K562 (cell line): ENCODE results near the gene BICDL1. TPM values are rescaled to one million over a fixed set of nuclear protein-coding genes. Genes with fewer than 3 reads are reported as not detected.

Experiments
- ATAC-seq: fragments of 200-7000 bp; cut with Tn5 transposase; 3 replicates; pipeline ENCODE4 v1.9.1; 2020; ENCODE audit warnings: moderate library complexity
- BruUV-seq: library from RNA; stranded (reverse); fragments of 400-500 nt; replicated peaks from 2 replicates; lab custom pipeline; 2021; lab: Mats Ljungman, UMichigan
- CTCF ChIA-PET: fragments of 300-600 bp; formaldehyde crosslinking; extraction: SDS; loops from one replicate; lab custom pipeline; 2021; ENCODE audit warnings: low intra/inter-chr PET ratio; lab: Yijun Ruan, JAX
- POLR2A ChIA-PET: fragments of 300-600, 350-650 bp; sonication (Branson Sonifier 250); formaldehyde crosslinking; extraction: SDS; loops from one replicate; lab custom pipeline; 2021; ENCODE audit warnings: antibody characterized with exemption, inconsistent platforms; lab: Yijun Ruan, JAX
- DNase-seq, 4 experiments: peaks; one replicate each; pipeline versions ENCODE4 v3.0.0 to v3.0.0-alpha.2; 2011 to 2018; ENCODE audit warnings: low spot score in 3 of 4, mixed read lengths in 3 of 4; ENCODE audit errors: extremely low read depth in 1 of 4
- FAIRE-seq: peaks from 2 replicates; lab custom pipeline; 2011; peaks lifted over from hg19 to GRCh38; lab: Jason Lieb, UNC
- H2AFZ ChIP-seq: 2 replicates; pipeline ENCODE4 v1.6.0; 2011; ENCODE audit warnings: low read depth, low read length, control low read depth, inconsistent platforms
- H3K27ac ChIP-seq: fragments of 200-600 bp; 3 replicates; pipeline ENCODE4 v1.8.0; 2011; ENCODE audit warnings: low read depth, mild to moderate bottlenecking, control low read depth, inconsistent platforms, low read length, moderate library complexity, mixed read lengths; ENCODE audit errors: extremely low read depth
- H3K27me3 ChIP-seq, 2 experiments: fragments of 300-600 bp in 1 of 2; 2 replicates in 1 of 2; 3 replicates in 1 of 2; pipeline versions ENCODE4 v1.6.0 to v1.8.0; 2011; ENCODE audit warnings: inconsistent platforms in 2 of 2, low read length in 2 of 2, mild to moderate bottlenecking in 1 of 2, mixed read lengths in 1 of 2, moderate library complexity in 1 of 2; ENCODE audit not compliant: control insufficient read depth in 2 of 2, insufficient read depth in 2 of 2
- H3K36me3 ChIP-seq: fragments of 300-600 bp; 3 replicates; pipeline ENCODE4 v1.8.0; 2011; ENCODE audit warnings: mild to moderate bottlenecking, low read length, inconsistent platforms; ENCODE audit not compliant: control insufficient read depth, insufficient read depth
- H3K4me1 ChIP-seq, 2 experiments: fragments of 200-600 bp in 1 of 2; replicated peaks in 1 of 2; 2 replicates in 1 of 2; 3 replicates in 1 of 2; pipeline versions ENCODE4 v1.5.1 to v1.8.0; 2011; ENCODE audit warnings: inconsistent platforms in 2 of 2, low read length in 2 of 2, mild to moderate bottlenecking in 1 of 2, mixed read lengths in 1 of 2, moderate library complexity in 1 of 2; ENCODE audit not compliant: control insufficient read depth in 2 of 2, insufficient read depth in 2 of 2
- H3K4me2 ChIP-seq: 2 replicates; pipeline ENCODE4 v1.6.1; 2011; ENCODE audit warnings: low read length, control low read depth, inconsistent platforms, mixed read lengths; ENCODE audit not compliant: insufficient read depth
- H3K4me3 ChIP-seq: fragments of 200-600 bp; sonication (generic), shearing (Covaris generic); 2 replicates; pipeline ENCODE4 v1.5.1; 2016; ENCODE audit warnings: control low read depth, inconsistent platforms
- H3K79me2 ChIP-seq: fragments of 200-600 bp; 3 replicates; pipeline ENCODE4 v1.8.0; 2011; ENCODE audit warnings: low read length, inconsistent platforms; ENCODE audit not compliant: control insufficient read depth, insufficient read depth
- H3K9ac ChIP-seq, 2 experiments: 2 replicates each; pipeline versions ENCODE4 v1.6.0 to v1.6.1; 2011; ENCODE audit warnings: low read depth in 2 of 2, low read length in 2 of 2, control low read depth in 1 of 2, inconsistent platforms in 1 of 2, mild to moderate bottlenecking in 1 of 2, mixed read lengths in 1 of 2; ENCODE audit not compliant: insufficient read depth in 1 of 2
- H3K9me1 ChIP-seq: one replicate; pipeline ENCODE4 v1.6.0; 2011; ENCODE audit warnings: inconsistent platforms, mild to moderate bottlenecking, low read length, moderate library complexity; ENCODE audit not compliant: control insufficient read depth, insufficient read depth
- H3K9me3 ChIP-seq: replicated peaks from 2 replicates; pipeline ENCODE4 v1.5.1; 2011; ENCODE audit warnings: low read depth, low read length, inconsistent platforms; ENCODE audit not compliant: control insufficient read depth, insufficient read depth
- H4K20me1 ChIP-seq: replicated peaks from 2 replicates; pipeline ENCODE4 v1.6.1; 2011; ENCODE audit warnings: low read length, inconsistent platforms, mixed read lengths; ENCODE audit not compliant: control insufficient read depth, insufficient read depth
- BCOR ChIP-seq: fragments of 450-650 bp; IDR thresholded peaks from 2 replicates; pipeline ENCODE4 v1.6.1; 2016
- CHD4 ChIP-seq: fragments of 200-600 bp; sonication (generic); IDR thresholded peaks from 3 replicates; pipeline ENCODE4 v1.6.1; 2012; ENCODE audit warnings: low read depth, mild to moderate bottlenecking, mixed read lengths, low read length, inconsistent platforms; ENCODE audit not compliant: insufficient read depth, insufficient replicate concordance, poor library complexity, severe bottlenecking
- HDAC6 ChIP-seq: IDR thresholded peaks from 2 replicates; pipeline ENCODE4 v1.6.1; 2012; ENCODE audit warnings: low read depth, mild to moderate bottlenecking, control low read depth, inconsistent platforms, low read length, moderate library complexity
- MCM5 ChIP-seq: fragments of 450-650 bp; IDR thresholded peaks from 2 replicates; pipeline ENCODE4 v1.6.1; 2016; ENCODE audit warnings: low read depth
- RBM15 ChIP-seq: fragments of 200-400 bp; formaldehyde crosslinking; IDR thresholded peaks from 2 replicates; pipeline ENCODE4 v1.6.1; 2018; ENCODE audit warnings: mild to moderate bottlenecking, low read length, moderate library complexity; ENCODE audit not compliant: insufficient read depth
- RBM39 ChIP-seq: fragments of 200-400 bp; formaldehyde crosslinking; optimal IDR thresholded peaks from 2 replicates; pipeline ENCODE3; 2018; ENCODE audit warnings: low read depth, low read length
- SNIP1 ChIP-seq: fragments of 450-650 bp; IDR thresholded peaks from 2 replicates; pipeline ENCODE4 v1.7.1; 2017; ENCODE audit warnings: low read depth, mild to moderate bottlenecking
- TCF7L2 ChIP-seq: fragments of 150-350 bp; IDR thresholded peaks from 2 replicates; pipeline ENCODE4 v1.6.1; 2016; ENCODE audit warnings: low read depth, mild to moderate bottlenecking, low read length, moderate library complexity
- ZNF175 ChIP-seq: fragments of 200-800 bp; sonication (Bioruptor generic); IDR thresholded peaks from 2 replicates; pipeline ENCODE4 v1.6.1; 2016; ENCODE audit warnings: low read depth, mild to moderate bottlenecking, missing genetic modification characterization, missing compliant biosample characterization
- ZNF444 ChIP-seq: fragments of 250-450 bp; sonication (Bioruptor Pico); IDR thresholded peaks from 2 replicates; pipeline ENCODE4 v1.4.0; 2020; ENCODE audit warnings: mild to moderate bottlenecking, moderate library complexity
- WGBS: fragments of 100-300 bp; shearing (Covaris generic); methylation state at CpG from one replicate; pipeline ENCODE4 v1.1.6; 2016; ENCODE audit warnings: low coverage, mixed read lengths; ENCODE audit not compliant: insufficient coverage; ENCODE audit errors: missing lambda C conversion rate; 5-methylcytosine and 5-hydroxymethylcytosine counted together
- in situ Hi-C: fragments of 300-500 bp; cut with MboI; formaldehyde crosslinking; loops from 4 replicates; pipeline ENCODE4 v1.15.0; 2018; ENCODE audit warnings: inconsistent platforms, mixed read lengths
- intact Hi-C: fragments of 100-400 bp; cut with micrococcal nuclease; formaldehyde crosslinking; loops from 2 replicates; pipeline ENCODE4 v1.14.2; 2022
- polyA plus RNA-seq, 8 experiments: library from polyadenylated mRNA; depleted of rRNA in 4 of 8; stranded (reverse) in 5 of 8; unstranded in 3 of 8; fragments of >200 nt; fragmentation: Nextera tagmentation in 2 of 8; fragmentation: Illumina TruSeq in 1 of 8; extraction: Ambion mirVana in 2 of 8; extraction: Trizol in 1 of 8; gene quantifications; 2 replicates each; pipeline versions ENCODE4 v1.2.1 to v1.2.3, GENCODE V29; 2011 to 2014; ENCODE audit warnings: inconsistent platforms in 1 of 8, missing spikeins in 1 of 8
- total RNA-seq, 7 experiments: library from RNA; depleted of rRNA in 6 of 7; stranded (reverse); fragments of >200 nt in 6 of 7; fragmentation: Illumina TruSeq in 2 of 7; extraction: Trizol in 2 of 7; gene quantifications; 2 replicates each; pipeline versions ENCODE4 v1.2.1 to v1.2.3, GENCODE V29; 2011 to 2021; ENCODE audit warnings: low replicate concordance in 1 of 7
- TF ChIP-seq, protein P1 (sequence below): fragments of 250-450 bp; sonication (Bioruptor Pico); IDR thresholded peaks from 2 replicates; pipeline ENCODE4 v1.8.0; 2021; ENCODE audit warnings: moderate library complexity, mild to moderate bottlenecking, inconsistent platforms
- TF ChIP-seq, protein P2 (sequence below): sonication (generic); formaldehyde crosslinking; IDR thresholded peaks from 2 replicates; pipeline ENCODE4 v1.4.0; 2020; ENCODE audit warnings: mild to moderate bottlenecking, missing genetic modification reagents
- TF ChIP-seq, protein P3 (sequence below): fragments of 450-650 bp; IDR thresholded peaks from 2 replicates; pipeline ENCODE4 v1.6.1; 2017; ENCODE audit warnings: antibody characterized with exemption, mild to moderate bottlenecking
- TF ChIP-seq, protein P4 (sequence below): IDR thresholded peaks from 2 replicates; pipeline ENCODE4 v1.6.1; 2012; ENCODE audit warnings: low read depth, low read length, improper control_type of control experiment, borderline replicate concordance

The BICDL1 gene
- total and polyA plus RNA-seq, 9 of the 15 experiments (the other 6 are each of a cell fraction or from before 2014, with no cell fraction given) = 0.06 to 2.0 (median 0.58) TPM

DNA sequence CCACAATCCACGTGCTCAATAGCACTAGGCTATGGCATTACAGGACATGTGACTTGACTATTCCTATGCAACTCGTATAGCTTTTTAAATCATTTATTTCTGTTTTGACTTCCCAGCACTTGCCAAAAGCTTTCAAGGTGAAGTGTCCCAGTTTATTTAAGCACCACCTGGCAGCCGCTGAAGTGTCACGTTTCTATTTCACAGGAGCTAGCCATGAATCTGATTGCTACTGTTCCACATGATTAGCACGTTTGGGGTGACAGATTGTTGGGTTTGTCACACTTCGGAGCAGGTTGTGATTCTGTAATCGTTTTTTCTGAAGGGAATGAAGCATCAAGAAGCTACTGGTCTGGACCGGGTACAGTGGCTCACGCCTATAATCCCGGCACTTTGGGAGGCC lies 39.9 kb upstream of the BICDL1 start (continued):
- no peak for TF ChIP-seq MCM5
- TF ChIP-seq BCOR = no peak
- TF ChIP-seq, protein P1, sequence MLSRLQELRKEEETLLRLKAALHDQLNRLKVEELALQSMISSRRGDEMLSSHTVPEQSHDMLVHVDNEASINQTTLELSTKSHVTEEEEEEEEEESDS (CRISPR knock-in tag) = no peak
- no peak for TF ChIP-seq CHD4
- TF ChIP-seq HDAC6 = no peak
- TF ChIP-seq, protein P2, sequence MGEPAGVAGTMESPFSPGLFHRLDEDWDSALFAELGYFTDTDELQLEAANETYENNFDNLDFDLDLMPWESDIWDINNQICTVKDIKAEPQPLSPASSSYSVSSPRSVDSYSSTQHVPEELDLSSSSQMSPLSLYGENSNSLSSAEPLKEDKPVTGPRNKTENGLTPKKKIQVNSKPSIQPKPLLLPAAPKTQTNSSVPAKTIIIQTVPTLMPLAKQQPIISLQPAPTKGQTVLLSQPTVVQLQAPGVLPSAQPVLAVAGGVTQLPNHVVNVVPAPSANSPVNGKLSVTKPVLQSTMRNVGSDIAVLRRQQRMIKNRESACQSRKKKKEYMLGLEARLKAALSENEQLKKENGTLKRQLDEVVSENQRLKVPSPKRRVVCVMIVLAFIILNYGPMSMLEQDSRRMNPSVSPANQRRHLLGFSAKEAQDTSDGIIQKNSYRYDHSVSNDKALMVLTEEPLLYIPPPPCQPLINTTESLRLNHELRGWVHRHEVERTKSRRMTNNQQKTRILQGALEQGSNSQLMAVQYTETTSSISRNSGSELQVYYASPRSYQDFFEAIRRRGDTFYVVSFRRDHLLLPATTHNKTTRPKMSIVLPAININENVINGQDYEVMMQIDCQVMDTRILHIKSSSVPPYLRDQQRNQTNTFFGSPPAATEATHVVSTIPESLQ (CRISPR knock-in tag) = no peak
- TF ChIP-seq RBM15 = no peak
- no peak for TF ChIP-seq RBM39
- TF ChIP-seq, all 486 proteins: peak for 0

DNA sequence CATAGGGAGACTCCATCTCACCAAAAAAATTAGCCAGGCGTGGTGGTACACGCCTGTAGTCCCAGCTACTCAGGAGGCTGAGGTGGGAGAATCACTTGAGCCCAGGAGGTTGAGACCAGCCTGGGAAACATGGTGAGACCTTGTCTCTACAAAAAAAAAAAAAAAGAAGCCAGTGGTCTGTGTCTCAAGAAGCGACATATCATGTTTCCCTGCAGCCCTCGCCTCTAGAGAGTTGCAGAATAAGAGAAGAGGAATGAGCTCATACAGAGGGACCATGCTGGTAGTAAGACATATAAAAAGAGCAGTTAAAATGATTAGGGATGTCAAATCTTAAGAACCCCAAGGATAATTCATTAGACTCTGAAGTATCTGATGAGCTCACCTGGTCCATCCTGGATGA lies 39.4 kb upstream of the BICDL1 start:
- Histone ChIP-seq H2AFZ (no peak overlapping the region), H3K4me2 (no peak overlapping the region), H3K4me3 (no peak overlapping the region), H3K9ac (no peak overlapping the region), H3K27ac (no peak overlapping the region), H3K9me1 (no peaks in the 10 kb centered on the region), H3K79me2 (no peaks in the 10 kb centered on the region), H3K36me3 (no peaks in the 10 kb centered on the region), H4K20me1 (no peaks in the 10 kb centered on the region), H3K9me3 (no peaks in the 10 kb centered on the region), H3K27me3 (peaks cover 9 to 22% of the 10 kb centered on the region in 2 experiments), H3K4me1 (no peaks in the 10 kb centered on the region)
- ChIA-PET POLR2A (interaction anchor here (0.9 to 1.3 kb wide), 2 partner anchors 12 to 17 kb away, joined by 3 read pairs; no protein-coding TSS in a partner anchor), CTCF (no interaction called here)
- in situ Hi-C loops (no loop called here), intact Hi-C loops (no loop called here)
- no TSS peak for BruUV-seq
- no peak for DNase-seq
- ATAC-seq = no peak
- WGBS = 0% methylated on average over 4 of the region's 4 CpGs
- FAIRE-seq = no peak
- TF ChIP-seq, protein P3, sequence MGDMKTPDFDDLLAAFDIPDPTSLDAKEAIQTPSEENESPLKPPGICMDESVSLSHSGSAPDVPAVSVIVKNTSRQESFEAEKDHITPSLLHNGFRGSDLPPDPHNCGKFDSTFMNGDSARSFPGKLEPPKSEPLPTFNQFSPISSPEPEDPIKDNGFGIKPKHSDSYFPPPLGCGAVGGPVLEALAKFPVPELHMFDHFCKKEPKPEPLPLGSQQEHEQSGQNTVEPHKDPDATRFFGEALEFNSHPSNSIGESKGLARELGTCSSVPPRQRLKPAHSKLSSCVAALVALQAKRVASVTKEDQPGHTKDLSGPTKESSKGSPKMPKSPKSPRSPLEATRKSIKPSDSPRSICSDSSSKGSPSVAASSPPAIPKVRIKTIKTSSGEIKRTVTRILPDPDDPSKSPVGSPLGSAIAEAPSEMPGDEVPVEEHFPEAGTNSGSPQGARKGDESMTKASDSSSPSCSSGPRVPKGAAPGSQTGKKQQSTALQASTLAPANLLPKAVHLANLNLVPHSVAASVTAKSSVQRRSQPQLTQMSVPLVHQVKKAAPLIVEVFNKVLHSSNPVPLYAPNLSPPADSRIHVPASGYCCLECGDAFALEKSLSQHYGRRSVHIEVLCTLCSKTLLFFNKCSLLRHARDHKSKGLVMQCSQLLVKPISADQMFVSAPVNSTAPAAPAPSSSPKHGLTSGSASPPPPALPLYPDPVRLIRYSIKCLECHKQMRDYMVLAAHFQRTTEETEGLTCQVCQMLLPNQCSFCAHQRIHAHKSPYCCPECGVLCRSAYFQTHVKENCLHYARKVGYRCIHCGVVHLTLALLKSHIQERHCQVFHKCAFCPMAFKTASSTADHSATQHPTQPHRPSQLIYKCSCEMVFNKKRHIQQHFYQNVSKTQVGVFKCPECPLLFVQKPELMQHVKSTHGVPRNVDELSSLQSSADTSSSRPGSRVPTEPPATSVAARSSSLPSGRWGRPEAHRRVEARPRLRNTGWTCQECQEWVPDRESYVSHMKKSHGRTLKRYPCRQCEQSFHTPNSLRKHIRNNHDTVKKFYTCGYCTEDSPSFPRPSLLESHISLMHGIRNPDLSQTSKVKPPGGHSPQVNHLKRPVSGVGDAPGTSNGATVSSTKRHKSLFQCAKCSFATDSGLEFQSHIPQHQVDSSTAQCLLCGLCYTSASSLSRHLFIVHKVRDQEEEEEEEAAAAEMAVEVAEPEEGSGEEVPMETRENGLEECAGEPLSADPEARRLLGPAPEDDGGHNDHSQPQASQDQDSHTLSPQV = no peak
- no peak for TF ChIP-seq SNIP1
- TF ChIP-seq, protein P4, sequence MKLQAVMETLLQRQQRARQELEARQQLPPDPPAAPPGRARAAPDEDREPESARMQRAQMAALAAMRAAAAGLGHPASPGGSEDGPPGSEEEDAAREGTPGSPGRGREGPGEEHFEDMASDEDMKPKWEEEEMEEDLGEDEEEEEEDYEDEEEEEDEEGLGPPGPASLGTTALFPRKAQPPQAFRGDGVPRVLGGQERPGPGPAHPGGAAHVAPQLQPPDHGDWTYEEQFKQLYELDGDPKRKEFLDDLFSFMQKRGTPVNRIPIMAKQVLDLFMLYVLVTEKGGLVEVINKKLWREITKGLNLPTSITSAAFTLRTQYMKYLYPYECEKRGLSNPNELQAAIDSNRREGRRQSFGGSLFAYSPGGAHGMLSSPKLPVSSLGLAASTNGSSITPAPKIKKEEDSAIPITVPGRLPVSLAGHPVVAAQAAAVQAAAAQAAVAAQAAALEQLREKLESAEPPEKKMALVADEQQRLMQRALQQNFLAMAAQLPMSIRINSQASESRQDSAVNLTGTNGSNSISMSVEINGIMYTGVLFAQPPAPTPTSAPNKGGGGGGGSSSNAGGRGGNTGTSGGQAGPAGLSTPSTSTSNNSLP = no peak
- TF ChIP-seq ZNF444 (CRISPR knock-in tag) = no peak
- no peak for TF ChIP-seq ZNF175 (CRISPR knock-in tag)
- TF ChIP-seq TCF7L2 = no peak
